GM19372 (cell line): Measurements from ENCODE around the gene PABPN1.
"Not testable (repeated sequence)": the region's sequence is repeated elsewhere in the genome, so short reads cannot be mapped to it uniquely, and the experiment has no call there.

ENCODE experiments used
- ATAC-seq: cut with Tn5 transposase; IDR thresholded peaks from one replicate; pipeline ENCODE4 v1.9.1; 2021; ENCODE audit warnings: mild to moderate bottlenecking, low read depth, moderate library complexity; ENCODE audit not compliant: unreplicated experiment

PABPN1 gene

DNA sequence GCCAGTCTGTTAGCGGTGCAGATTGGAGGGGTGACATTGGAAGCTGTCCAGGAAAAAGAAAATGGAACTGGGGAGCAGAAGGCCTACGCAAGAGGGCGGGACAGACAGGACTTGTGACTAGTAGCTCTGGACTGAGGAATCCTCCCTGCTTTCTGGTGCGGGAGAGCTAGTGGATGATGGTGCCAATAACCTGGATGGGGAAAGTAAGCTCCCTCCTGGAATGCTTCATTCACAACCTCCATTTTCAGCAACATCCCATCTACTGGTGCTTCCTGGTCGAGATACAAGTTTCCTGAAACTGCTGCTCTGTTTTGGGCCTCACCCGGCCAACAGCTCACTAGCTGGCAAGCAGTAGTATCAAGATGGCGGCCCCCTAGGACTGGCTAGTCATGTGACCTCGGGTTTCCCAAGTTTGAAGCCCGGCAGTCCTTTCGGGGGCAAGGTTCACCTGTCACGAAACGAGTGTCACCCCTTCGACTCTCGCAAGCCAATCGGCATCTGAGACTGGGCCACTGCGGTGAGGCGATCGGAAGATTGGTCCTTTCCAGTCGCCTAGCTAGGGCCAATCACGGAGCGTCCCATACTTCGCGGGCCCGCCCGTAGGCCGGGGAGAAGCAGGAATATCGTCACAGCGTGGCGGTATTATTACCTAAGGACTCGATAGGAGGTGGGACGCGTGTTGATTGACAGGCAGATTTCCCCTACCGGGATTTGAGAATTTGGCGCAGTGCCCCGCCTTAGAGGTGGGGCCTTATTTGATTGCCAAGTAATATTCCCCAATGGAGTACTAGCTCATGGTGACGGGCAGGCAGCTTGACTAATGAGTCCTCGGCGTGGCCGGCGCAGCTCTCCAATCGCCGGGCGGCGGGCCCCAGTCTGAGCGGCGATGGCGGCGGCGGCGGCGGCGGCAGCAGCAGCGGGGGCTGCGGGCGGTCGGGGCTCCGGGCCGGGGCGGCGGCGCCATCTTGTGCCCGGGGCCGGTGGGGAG lies at the start of gene PABPN1:
PABPN1 (plus strand) TSS at position 874 of the 988 bp plus-strand sequence; CDS start at position 887, 13 bp downstream.
- ATAC-seq: peak; percentile 85

DNA sequence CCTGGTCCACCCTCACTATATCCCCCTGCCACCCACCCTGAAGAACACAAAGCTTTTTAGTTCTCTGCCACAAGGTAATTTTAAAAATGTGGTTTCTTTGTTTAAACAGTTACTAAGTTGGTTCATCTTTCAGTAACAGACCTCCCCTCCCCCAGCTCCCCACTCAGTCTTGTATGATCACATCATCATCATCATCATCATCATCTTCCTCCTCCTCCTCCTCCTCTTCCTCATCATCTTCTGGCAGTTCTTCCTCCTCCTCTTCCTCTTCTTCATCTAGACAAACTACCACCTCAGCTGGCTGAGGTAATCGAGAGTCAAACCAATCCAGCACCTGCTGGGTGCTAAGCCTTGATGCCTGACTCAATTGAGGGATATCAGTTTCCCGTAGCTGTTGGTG lies 45.8 kb upstream of the PABPN1 start:
- ATAC-seq: no peak

GRCh38 chr14:23277189-23277588 lies 44.1 kb upstream of the PABPN1 start:
- no peak for ATAC-seq

DNA sequence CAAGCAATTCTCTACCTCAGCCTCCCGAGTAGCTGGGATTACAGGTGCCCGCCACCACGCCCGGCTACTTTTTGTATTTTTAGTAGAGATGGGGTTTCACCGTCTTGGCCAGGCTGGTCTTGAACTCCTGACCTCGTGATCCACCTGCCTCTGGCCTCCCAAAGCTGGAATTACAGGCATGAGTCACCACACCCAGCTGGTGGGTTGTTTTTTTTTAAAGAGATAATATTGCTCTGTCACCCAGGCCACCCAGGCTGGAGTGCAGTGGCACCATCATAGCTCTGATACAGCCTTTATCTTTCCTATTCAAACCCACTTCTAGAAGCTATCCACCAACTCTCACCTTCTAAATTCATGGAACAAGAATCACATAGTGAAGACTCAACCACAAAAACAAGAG lies 43.3 kb upstream of the PABPN1 start:
- ATAC-seq: not testable (repeated sequence)

- ATAC-seq: no peak
These were observed 40.0 kb upstream of the PABPN1 start for GRCh38 chr14:23281247-23281646.

DNA sequence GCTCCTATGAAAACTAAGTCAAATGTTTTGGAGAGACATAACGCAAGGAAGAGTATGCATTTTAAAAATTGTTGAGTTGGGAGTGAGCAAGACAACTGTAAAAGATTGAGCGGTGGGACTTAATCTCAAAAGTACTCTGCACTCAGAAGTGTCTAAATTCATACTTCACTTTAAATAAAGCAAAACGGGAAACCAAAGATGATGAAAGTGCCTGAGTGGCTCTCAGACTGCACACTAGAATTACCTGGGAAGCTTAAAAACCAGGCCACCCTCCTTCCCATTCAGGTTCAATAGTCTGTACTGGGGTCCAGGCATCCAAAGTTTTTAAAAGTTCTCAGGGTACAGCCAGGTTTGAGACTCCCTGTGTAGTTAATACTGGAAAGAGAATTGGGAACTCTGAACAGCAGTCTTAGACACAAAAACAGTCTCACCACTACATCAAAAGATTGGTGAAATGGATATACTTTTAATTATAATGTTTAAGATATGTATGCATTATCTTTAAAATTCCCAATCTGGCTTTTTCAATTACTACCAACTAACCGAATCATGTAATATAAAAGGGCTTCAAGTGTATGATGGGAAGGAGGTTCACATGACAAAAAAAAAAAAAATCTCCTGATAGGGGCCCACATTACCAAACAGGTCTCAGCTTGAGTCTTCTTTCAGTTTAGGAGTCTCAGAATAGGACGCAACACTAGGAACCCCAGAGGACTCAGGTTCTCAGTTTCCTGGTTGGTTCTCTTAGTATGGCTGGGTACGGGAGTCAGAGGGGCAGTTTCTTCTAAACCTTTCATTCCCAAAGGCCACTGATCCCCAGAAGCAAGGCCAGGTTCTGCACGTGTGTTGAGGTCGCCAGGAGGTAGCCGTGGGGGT lies 36.4 kb upstream of the PABPN1 start:
- ATAC-seq: no peak

DNA sequence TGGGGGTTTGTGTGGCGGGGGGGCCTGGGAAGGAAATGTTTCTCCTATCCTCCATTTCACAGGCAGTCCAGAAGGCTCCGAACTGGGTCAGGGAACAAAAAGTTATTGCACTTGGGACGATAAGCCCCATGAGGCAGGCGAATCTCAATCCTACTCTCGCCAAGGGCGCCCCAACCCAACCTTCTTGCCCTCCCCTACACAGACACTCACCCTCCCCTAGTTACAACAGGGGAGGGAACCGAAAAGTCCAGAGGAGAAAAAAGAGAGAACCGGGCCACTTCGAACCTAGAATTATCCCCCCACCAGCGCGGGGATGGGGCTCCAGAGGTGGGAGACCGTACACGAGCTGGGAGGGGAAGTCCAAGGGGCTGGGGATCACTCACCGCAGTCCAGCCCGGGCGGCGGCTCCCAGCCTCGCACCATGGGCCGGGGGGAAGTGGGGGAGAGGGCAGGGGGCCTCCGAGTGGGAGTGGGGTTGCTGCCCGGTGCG lies 35.7 kb upstream of the PABPN1 start:
- ATAC-seq: peak; percentile 23

- peak; percentile 98 for ATAC-seq
These were observed 35.0 kb upstream of the PABPN1 start, which contains the start of gene HOMEZ for GRCh38 chr14:23286020-23286901. TSS of gene HOMEZ (minus strand) at chr14:23286132. CDS start at chr14:23285952, 180 bp downstream.

DNA sequence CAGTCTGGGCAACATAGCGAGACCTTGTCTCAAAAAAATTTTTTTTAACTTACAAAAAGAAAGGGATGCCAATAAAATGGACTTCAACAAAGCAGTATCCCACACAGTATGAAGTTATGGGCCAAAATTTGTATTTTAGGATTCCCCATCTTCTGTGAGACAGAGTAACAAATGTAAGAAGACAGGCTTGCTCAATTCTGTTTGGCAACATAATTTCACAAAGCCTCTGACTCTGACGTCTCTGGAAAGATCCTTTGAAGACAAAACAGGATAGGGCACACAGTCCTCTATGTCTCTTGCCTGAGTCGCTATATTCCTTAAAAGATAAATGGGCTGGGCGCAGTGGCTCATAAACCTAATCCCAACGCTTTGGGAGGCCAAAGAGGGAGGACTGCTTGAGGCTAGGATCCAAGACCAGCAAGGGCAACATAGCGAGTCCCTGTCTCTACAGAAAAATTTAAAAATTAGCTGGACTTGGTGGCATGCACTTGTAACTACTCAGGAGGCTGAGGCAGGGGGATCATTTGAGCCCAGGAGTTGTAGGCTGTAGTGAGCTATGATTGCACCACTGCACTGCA lies 34.3 kb upstream of the PABPN1 start:
- no peak for ATAC-seq

- ATAC-seq: no peak
These were observed 26.3 kb upstream of the PABPN1 start for GRCh38 chr14:23294734-23295561.

DNA sequence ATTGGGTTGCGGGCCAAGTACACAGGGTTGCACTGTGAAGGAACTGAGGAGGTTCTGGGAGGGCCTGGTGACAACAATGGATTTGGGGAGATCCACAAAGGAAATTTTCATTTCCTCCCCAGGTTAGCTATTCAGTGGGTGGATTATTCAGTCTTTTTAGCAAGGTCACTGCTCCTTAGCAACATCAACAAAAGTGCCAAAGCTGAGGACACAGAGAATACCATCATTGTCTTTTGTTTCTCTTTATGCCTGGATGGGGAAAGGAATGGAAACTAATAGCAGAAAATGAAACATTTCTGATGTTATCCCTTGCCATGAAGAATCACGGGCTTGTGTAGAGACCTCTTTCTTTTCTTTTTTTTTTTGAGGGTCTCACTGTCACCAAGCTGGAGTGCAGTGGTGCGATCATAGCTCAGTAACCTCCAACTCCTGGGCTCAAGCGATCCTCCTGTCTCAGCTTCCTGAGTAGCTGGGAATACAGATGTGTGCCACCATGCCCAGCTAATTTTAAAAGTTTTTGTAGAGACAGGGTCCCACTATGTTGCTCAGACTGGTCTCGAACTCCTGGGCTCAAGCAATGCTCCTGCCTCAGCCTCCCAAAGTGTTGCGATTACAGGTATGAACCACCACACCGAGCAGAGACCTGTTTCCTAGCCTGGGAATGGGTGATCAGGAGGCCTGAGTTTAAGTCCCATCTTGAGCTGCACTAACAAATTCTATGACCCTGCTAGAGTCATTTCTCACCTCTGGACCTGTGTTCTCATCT lies 25.1 kb upstream of the PABPN1 start:
- no peak for ATAC-seq

DNA sequence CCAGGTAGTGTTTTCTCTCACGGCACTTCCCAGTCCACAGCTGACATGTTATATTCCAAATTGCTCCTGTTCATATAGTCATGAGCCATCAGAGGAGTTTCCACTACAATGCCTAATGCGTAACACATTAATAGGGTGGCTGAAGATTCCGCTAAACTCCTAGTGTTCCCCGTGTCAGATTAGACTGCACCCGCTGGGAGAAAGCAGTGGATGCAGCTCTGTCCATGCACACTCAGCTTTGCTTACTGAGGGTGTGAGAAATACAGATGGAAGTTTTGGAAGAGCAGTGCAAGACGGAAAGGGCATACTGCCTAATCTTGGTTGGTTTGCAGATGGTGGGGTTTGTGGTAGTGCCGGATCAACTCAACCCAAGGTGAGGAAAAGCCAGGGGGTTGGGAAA lies 24.2 kb upstream of the PABPN1 start:
- ATAC-seq: no peak

GRCh38 chr14:23297611-23298277 lies 23.5 kb upstream of the PABPN1 start:
- ATAC-seq: no peak

GRCh38 chr14:23299211-23299957 lies 21.9 kb upstream of the PABPN1 start:
- no peak for ATAC-seq

DNA sequence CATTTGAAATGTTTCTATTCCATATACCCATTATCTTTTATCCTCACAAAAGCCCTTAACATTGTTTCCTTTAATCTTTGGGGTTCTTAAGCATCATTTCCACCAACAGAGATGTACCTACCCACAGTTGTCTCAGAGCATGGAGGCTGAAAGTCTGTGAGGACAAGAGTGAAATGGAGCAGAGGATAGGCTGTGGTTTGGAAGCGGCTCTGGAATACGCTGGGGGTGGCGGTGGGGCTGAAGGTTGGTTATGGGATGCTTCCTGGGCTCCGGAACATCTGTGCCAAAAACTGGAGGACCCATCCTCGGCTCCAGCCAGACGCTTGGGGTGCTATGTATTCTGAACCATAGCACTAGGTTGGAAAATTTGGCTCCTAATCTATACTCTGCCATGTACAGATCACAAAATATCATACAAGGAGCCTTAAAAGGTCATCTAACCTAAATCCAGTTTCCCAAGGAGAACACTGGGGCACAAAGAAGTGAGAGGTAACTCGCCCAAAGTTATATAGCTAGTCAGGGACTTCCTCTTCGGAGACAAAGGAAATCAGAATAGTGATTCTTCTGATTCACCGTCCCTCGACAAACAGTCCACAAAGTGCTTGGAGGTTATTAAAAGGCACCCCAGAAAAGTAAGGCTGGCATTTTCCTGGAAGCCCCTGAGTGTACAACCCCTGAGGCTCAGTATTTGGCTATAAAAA lies 21.1 kb upstream of the PABPN1 start:
- ATAC-seq: no peak

GRCh38 chr14:23300687-23301223 lies 20.5 kb upstream of the PABPN1 start:
- no peak for ATAC-seq
